HG03457 (cell line): ENCODE data around the gene ASTN2.

Source experiments
- ATAC-seq: cut with Tn5 transposase; IDR thresholded peaks from one replicate; pipeline ENCODE4 v1.9.1; 2021; ENCODE audit warnings: moderate number of reproducible peaks; ENCODE audit not compliant: unreplicated experiment

ASTN2 gene

GRCh38 chr9:117368684-117369230, 46.1 kb downstream of the ASTN2 start:
- ATAC-seq, result no peak

- ATAC-seq, result no peak
Measured at GRCh38 chr9:117365438-117365837, 49.4 kb downstream of the ASTN2 start.

GRCh38 chr9:117363006-117363405, 51.9 kb downstream of the ASTN2 start:
- no peak for ATAC-seq

GRCh38 chr9:117359910-117360309, 54.9 kb downstream of the ASTN2 start:
- no peak for ATAC-seq

GRCh38 chr9:117355542-117355941, 59.3 kb downstream of the ASTN2 start:
- no peak for ATAC-seq

GRCh38 chr9:117354997-117355396, 59.9 kb downstream of the ASTN2 start:
- no peak for ATAC-seq

- no peak for ATAC-seq
Measured at GRCh38 chr9:117354244-117354847, 60.5 kb downstream of the ASTN2 start.

GRCh38 chr9:117344892-117345660, 69.8 kb downstream of the ASTN2 start:
- ATAC-seq, result no peak

GRCh38 chr9:117343427-117343826, 71.4 kb downstream of the ASTN2 start:
- no peak for ATAC-seq

- ATAC-seq, result no peak
Measured at GRCh38 chr9:117341151-117341550, 73.7 kb downstream of the ASTN2 start.

GRCh38 chr9:117340422-117340821, 74.4 kb downstream of the ASTN2 start:
- ATAC-seq, result no peak

GRCh38 chr9:117335837-117336433, 78.9 kb downstream of the ASTN2 start:
- ATAC-seq, result no peak

- no peak for ATAC-seq
Measured at GRCh38 chr9:117334101-117334500, 80.8 kb downstream of the ASTN2 start.

- ATAC-seq, result no peak
Measured at GRCh38 chr9:117325831-117326230, 89.0 kb downstream of the ASTN2 start.

- no peak for ATAC-seq
Measured at GRCh38 chr9:117325110-117325731, 89.6 kb downstream of the ASTN2 start.

GRCh38 chr9:117323390-117323789, 91.5 kb downstream of the ASTN2 start:
- ATAC-seq, result no peak

- ATAC-seq, result no peak
Measured at GRCh38 chr9:117317192-117317591, 97.7 kb downstream of the ASTN2 start.

GRCh38 chr9:117315236-117315635, 99.6 kb downstream of the ASTN2 start:
- no peak for ATAC-seq

GRCh38 chr9:117313989-117314388, 100.9 kb downstream of the ASTN2 start:
- no peak for ATAC-seq

GRCh38 chr9:117307701-117308100, 107.2 kb downstream of the ASTN2 start:
- ATAC-seq, result no peak

GRCh38 chr9:117306032-117306431, 108.8 kb downstream of the ASTN2 start:
- no peak for ATAC-seq
